GM21447 (cell line): ENCODE results near the gene MEGF6.

Experiments used
- ATAC-seq: cut with Tn5 transposase; IDR thresholded peaks from one replicate; pipeline ENCODE4 v1.9.1; 2021; ENCODE audit not compliant: unreplicated experiment

MEGF6 gene

DNA sequence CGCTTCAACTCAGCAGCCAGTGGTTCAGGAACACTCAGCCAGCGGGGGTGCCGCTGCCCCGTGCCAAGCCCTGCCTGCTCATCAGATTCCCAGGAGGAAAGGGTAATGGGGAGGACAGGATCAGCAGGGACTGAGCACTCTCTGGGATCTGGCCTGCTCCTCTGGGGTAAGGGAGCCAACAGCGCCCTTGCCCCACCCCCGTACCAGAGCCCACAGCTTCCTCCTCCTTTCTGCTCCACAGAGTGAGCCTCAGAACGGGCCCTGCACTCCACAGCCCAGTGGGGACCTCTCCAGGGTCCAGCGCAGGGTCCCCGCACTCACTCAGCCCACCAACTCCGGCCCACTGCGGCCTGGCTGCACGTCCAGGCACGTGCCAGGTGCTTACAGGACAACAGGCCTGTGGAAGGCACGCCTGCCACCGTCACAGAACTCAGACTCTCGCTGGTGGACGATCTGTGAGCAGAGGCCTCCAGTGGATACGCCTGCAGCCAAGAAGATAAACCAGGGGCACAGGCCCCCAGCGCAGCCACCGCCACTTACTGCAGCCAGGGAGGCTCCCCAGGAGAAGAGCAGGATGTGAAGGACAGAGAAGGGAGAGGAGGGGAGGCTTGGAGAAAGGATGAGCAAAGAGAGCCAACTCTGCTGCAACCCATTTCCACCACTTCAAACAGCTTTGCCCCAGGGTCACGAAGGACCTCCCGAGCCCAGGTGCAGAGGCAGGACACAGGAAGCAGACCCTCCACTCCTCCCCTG, 2.1 kb downstream of the MEGF6 start:
- ATAC-seq: no peak

DNA sequence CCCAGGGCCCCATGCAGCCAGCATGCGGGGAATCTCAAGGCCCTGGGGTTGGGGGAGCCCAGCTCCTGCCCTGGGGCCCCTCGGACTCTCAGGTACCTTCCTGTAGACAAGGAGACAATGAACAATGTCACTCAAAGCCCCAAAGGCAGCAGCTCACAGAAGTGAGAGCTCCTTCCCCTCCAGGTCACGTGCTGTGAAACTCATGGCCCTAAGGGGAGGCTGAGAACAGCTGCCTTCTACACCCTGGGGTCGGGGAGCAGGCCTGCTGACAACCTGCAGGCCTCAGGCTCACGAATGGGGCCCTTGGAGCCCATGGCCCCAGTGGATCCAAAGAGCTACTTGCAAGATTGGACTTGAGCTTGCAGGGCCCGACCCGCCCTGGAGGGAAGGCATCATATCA, 3.2 kb downstream of the MEGF6 start:
- no peak for ATAC-seq

DNA sequence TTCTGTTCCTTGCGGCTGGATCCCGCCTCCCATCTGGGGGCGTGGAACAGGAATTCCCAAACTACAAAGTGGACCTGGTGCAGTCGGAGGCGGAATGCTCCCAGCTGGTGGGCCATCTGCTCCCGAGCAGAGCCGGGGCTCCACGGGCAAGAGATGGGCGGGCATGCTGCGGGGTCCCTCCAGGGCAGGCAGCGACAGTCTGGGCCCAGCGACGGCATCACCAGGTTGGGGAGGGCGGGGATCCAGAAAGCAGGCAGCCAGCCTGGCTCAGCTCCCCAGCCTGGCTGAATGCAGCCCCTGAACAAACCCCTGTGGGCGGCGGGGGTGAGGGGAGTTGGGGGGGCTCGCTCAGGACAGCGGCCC, 3.6 kb downstream of the MEGF6 start:
- no peak for ATAC-seq

DNA sequence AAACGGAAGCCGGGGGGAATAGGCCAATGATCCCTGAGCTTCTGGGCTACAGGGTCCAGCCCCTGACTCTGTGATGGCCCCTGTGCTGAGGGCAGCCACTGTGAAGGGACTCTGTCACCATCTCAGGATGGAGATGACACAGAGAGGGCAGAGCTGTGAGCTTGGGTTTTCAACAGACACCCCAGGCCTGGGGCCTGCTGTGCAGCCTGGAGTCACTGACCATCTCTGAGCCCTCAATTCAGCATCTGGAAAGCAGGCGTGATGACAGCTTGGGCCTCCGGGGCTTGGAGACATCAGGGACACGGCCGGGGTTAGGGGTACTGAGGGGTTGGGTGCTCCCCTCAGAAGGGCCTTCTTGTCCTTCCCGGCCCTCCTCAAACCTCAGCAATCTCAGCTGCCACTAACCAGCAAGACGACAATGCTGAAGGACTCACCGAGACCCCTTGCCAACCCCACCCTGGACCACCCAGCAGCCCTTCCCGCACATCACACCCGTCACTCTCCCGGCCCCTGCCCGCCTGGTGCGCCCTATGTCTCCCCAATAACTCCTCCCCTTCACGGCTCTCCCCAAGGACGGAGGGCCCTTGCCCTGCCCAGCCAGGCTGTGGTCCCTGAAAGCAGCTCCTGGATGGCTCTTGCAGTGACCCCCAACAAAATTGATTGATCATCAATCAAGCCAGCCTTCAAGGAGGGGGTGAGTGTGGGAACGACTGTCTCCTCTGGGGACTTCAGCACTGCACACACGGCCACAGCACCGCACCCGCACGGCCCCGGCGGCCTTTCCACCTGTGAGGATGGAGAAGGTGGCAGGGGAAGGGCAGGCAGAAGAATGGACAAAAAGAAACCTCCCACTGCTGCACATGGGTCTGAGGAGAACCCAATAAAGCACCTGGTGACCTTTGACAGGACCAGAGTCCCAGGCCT, 4.3 kb downstream of the MEGF6 start:
- ATAC-seq: no peak

DNA sequence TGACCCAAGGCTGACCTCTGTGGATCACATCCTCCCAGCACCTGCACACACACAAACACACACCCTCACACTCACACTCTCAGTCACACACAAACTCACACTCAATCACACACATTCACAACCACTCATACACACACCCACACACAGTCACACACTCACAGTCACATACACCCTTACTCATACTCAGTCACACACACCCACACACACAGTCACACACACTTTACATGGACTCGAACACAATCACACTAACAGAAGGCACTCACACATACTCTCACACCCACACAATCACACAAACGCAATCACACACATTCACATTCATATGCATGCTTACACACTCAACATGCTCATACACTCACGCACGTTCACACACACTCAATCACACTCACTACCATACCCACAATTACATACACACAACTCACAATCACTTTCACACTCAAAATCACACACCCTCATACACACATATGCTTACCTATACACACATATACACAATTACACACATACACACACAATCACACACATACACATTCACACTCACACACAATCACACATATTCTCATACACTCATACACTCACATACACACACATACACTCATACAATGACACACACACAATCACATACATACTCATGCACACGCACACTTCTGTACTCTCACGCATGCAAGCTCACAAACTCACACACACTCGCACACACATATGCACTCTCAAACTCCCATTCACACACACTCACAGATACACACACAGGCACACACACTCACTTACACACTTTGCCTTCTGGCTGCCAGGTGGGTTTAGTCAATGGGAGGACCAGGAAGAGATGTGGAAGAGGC, 6.1 kb downstream of the MEGF6 start:
- no peak for ATAC-seq

DNA sequence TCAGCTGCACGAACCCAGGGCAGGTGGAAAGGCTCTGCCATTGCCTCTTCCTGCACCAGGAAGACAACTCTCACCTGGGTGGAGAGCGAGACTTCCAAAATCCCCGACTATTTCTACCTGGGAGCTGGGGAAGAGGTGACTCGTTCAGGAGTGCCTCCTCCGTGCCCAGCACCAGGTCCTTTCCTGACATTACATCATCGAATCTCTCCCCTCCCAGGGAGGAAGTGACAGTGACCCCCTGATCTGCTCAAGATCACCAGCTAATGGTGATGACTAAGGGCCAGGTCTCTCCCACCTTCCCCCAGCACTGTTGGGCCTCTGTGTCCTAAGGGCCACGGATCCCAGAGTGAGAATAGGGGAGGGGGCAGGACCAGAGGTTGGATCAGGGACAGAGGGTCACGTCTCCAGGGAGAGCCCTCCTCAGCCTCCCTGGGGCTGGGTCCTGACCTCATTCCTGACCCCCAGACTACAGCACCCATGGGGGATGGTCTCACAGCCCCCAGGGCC, 6.8 kb downstream of the MEGF6 start:
- ATAC-seq: no peak

DNA sequence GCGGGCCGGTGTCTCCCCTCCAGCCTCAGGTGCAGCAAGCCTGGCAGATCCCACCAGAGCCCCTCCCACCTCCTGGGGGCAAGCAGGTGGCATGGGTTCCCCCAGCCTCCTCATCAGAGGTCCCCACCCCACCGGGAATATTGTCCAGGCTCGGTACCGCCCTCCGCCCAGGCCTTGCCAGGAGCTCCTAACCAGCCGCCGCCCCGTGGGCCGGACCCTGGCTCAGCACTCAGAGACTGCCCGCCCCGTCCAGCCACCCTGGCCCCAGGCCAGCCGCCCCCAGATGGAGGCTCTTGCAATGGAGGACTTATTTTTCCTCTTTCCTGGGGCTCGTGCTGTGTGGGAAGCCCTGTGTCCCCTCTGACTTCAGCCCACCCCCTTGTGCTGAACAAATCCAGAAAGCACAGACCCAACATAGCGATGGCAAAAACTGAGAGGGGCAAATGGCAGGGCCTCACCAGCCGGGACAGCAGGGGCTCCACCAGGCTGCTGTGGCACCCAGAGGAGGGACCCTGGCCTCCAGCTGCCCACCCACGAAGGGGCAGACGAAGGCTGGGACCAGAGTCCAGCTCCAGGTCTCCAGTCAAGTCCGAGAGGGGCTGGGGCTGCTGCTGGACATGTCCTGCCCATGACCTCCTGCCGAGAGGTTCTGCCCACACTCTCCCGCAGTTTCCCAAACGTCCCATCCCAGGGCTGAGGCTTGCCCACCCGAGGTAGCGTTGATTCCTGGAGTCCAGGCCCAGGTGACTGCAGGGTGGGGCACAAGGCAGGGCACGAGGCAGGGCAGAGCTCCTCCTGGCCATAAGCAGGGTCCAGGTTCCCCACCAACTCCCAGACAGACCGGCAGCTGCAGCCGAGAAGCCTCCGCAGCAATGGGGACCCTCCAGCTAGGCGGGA, 7.5 kb downstream of the MEGF6 start:
- no peak for ATAC-seq

DNA sequence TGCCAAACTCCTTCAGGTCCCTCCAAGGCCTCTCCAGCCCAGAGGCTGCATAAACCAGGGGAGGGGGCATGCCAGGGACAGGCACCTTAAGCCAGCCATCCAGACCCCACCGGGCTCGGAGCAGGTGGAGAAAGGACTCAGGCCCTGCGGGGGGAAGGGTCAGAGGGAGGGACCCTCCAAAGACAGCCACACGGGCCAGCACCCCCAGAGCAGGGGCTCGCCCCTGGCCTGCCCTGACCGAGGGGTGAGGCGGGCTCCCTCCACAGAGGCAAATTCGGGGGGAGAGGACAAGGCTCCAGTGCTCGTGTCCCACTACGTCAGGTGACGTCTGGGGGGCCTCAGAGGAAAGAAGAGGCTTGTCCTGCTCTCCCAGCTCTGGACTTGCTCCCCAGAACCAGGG, 8.2 kb downstream of the MEGF6 start:
- no peak for ATAC-seq

DNA sequence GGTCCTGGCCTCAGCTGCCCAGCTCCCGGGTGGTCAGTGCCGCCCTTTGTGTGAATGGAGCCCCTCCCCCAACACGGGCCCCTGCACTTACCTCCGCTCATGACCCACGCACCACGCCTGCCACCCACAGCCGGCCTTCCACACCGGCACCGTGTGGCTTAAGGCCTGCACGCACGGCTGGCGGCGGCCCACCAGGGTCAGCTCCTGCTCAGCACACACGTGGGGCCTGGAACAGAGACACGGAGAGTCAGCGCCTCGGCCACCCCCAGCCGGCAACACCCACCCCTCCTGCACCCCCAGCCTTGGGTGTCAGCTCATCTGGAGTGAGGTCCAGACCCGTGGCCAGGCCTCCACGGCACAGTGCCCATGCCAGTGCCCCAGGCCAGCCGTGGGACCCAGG, 8.9 kb downstream of the MEGF6 start:
- ATAC-seq: no peak

DNA sequence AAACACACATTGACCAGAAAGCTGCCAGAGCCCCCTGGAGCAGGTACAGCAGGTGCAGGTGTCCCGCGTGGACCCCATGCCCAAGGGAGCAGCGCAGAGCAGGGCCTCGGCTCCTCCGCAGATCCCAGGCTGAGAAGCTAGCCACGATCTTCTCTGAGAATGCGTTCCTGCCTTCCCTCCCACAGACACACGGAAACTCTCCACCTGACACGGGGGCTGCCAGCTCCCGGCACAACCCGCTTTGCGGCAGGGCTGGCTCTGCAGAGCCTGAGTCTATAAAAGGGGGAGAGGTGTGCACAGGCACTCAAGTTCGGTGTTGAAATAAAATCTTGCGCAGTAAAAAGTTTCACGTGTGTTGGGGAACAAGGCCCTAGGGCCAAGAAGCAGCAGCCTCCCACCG, 9.6 kb downstream of the MEGF6 start:
- ATAC-seq: no peak

DNA sequence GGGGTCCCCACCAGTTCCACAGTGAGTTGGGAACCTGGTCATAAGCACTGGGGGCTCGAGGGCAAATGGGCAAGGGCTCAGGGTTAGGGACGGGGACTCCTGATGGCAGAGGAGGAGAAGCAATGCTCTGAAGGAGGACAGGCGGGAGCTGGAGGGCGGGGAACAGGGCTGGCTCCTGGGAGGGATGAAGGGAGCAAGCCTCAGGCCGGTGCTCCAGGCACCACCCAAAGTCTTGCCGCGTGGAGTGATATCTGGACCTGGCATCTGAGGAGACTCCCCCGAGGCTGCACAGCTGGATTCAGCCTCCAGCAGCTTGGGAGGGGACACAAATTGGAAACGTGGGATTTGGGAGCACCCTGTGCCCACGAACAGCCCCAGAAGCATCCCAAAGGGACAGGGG, 11.0 kb downstream of the MEGF6 start:
- ATAC-seq: no peak

DNA sequence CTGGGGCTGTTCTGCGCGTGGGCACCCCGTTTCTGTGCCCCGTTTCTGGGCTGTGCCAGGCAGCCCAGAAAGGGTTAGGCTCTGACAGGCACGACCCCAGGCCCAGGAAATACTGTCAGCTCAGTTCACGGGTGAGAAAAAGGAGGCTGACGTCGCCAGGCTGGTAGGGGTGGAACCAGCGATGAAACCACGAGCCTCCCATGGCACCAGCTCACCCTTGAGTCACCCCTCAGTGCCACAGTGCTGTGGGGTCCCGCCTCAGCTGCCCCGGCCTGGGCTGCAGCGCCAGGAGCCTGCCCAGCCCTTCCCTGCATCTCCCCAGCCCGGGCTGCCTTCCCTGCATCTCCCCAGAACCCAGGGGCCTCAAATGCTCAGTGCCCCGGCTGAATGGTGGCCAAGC, 11.5 kb downstream of the MEGF6 start:
- ATAC-seq: no peak

DNA sequence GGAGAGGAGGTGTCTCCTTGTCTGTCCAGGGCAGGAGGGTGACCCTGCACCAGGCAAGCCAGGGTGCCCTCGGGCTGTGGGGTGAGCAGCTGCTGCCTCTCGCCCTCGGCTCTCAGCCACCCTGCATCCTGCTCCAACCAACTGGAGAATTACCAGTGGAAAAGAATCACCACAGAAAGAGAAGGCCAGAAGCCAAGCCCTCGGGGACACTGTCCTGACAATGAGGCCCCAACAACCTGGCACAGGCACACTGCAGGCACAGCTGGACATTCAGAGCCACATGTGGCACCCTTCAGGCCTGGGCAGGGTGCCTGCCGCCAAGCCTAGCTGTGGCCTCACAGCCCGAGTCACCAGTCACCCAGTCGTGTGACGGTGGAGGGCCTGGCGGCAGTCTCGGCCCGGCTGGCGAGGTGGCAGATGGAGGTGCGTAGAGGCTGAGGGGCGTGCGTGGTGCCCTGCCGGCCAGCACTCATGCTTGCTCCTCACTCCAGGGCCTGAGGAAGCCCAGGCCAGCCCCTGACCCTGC, 12.0 kb downstream of the MEGF6 start:
- no peak for ATAC-seq

DNA sequence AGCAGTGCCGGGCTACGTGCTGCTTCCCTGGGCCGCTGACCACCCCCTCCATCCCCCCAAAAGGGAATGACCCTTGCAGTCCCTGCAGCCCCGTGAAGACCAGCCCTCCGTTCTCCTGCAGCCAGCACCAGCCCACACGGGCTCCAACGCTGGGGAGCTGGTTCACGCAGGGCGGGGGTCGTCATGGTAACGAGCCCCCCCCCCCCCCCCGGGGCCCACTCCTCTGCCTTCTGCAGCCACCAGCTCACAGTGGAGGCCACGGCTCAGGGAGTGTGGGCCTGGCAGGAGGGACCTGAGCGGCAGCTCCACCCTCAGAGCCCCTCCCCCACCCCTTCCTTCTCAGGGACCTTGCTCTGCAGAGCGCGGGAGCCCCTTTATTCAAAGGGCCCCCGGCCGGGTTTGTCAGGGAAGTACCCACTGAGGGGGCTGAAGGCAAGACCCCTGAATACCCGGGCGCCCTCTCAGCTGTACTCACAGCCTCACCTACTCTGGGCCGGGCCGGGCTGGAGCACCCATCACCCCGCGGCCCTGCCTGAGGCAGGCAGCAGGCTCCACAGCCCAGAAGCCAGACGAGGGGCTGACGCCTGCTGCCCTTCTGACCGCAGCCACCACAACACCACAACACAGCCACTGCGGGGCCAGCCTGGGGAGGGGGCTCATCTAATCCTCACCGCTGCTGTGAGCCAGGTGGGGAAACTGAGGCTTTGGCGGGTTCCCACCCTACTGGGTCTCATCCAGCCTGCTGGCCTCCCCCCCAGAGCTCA, 12.6 kb downstream of the MEGF6 start:
- no peak for ATAC-seq

DNA sequence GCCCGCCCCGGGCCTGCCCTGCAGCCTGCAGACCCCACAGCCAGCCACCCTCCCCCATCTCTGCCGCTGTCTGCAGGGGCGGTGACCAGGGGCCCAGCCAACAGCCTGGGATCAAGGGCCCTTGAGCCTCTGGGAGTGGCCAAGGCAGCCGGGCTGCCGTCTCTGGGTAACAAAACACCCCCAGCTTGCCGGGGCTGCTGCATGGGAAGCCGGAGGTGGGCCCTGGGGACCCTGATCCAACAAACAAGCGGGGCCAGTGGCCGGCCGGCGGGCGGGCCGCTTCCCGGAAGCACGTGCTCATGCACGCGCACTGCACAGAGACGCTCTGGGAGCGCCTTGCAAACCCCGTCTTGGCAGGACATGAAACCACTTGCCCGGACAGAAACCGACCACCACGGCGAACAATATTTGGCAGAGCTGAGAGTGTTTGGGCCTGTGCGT, 13.2 kb downstream of the MEGF6 start:
- ATAC-seq: no peak

DNA sequence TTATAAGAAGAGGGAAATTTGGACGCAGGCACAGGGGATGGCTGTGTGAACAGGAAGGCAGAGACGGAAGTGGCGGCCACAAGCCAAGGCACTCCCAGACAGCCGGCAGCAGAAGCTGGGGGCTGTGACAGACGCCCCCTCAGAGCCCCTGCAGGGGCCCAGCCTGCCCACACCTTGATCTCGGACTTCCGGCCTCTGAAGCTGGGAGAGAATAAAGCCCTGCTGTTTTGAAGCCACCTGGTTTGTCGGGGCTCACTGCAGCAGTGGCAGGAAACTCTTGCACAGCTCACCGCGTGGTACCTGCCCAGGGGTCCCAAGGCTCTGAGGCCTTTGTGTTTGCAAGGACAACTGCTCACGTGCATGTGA, 13.7 kb downstream of the MEGF6 start:
- no peak for ATAC-seq

DNA sequence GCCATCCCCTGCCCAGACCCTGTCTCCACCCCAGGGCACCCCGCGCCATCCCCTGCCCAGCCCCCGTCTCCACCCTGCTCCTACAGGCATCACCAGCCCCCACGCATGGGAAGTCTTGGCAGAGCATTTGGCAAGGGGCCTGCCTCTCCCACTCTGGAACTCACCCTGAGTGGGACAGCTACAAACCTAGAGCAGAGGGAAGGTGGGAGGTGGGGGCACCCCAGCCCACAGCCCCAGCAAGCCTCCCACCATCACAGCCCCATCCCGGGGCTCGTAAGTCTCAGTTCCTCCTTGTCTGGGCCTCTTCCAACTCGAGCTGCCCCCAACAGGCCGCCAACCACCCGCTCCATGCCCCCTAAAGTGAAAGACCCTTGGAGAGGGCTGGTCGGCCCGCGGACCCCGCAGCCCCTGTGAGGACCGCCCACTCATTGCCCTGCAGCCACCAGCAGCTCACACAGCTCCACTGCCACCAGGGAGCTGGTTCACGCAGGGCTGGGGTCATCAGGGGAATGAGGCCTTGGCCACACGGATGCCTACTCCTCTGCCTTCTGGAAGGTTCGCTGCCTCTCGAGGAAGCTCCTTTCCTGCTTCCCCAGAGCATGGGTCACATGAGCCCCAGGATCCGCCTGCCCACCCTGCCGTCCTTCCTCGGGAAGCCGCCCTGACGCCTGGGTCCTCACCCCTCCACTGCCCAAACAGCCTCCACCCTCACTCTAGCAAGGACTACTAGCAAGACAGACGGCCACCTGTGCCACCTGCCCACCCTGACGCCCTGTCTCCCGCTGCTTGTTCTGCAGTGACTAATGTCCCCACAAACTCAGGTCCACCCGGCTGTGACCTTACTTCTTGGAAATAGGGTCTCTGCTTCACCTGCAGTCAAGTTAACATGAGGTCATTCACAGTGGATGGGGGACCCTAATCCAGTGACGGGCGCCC, 14.4 kb downstream of the MEGF6 start:
- no peak for ATAC-seq

DNA sequence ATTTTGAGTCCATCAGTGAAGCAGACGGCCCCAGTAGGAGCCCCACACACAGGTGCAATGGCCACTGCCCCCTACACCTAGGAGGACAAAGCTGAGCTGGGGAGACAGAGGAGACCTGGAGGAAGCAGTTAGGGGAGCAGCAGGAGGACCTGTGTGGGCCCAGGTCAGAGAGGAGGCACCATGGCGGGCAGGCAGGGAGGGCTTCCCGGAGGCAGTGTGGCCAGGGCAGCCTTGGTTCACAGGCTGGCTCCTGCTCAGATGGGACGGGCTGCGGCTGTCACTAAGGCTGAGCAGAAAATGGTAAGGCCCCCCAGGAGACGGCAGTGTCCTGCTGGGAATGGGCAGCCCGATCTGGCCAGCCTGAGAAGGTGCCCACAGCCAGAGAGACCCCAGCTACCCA, 15.4 kb downstream of the MEGF6 start:
- no peak for ATAC-seq
